Choroid plexus epithelial cell (primary cell): ENCODE data around the gene ACTL6A.
A peak's percentile ranks its signal among the peaks of the same experiment; 100 is the strongest.

ENCODE experiments used
- DNase-seq: peaks from one replicate; pipeline ENCODE4 v3.0.0-alpha.2; 2010; ENCODE audit warnings: low read depth
- H3K4me3 ChIP-seq: 2 replicates; pipeline ENCODE4 v1.5.1; 2011; ENCODE audit warnings: low read depth, mild to moderate bottlenecking, control low read depth, low read length, moderate library complexity
- CTCF ChIP-seq: conservative IDR thresholded peaks from 2 replicates; pipeline ENCODE4 v1.5.1; 2011; ENCODE audit warnings: low read depth, mild to moderate bottlenecking, control low read depth, inconsistent platforms, low read length, moderate library complexity

The ACTL6A gene

DNA sequence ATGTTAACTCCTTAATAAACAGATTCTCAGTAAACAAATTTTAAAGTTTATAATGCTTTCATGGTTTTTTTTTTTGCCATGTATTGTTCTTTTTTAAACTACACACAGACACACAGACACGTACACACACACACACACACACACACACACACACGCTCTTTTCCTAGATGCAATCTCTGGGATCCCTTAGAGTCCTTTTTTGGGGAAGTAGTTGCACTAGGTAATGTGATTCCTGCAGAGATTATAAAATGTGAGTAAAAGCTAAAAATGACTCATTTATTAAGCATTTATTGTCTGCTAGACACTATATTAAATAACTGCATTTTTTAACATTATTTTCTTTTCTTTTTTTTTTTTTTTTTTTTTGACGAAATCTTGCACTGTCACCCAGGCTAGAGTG lies 61.7 kb downstream of the ACTL6A start:
- DNase-seq, result peak; percentile 15
- TF ChIP-seq CTCF, result no peak
- no peak overlapping the region for H3K4me3 ChIP-seq

DNA sequence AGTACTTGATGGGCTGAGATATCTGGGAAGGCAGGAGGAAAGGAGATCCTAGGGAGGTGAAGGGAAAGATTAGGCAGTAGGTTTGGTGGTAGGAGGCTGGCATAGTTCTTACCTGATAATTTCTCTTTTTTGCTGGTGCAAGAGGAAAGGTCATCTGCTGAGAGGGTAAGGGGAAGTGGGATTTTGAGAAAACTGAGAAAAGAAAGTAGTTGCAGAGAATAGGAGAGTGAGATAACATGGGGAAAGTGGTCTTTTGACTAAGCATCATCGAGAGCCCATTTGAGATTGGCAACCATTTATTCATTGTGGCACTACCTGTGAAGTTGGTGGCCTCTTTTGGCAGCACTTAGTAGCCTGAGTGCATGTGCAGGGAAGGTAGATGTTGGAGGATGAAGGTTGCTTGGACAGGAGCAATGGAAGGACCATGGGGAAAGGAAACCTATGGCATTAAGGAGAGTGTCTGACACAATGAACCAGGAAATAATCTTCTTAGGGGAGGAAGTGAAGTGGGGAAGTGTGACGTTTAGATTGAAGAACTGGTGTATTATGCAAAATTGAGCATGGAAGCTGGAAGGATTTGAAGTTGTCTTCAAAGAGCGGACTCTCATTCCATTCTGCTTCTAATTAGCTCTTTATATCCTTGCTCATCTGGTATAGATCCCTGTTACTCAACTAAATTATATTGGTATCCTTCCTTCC lies 68.2 kb downstream of the ACTL6A start:
- H3K4me3 ChIP-seq, result no peak overlapping the region
- no peak for TF ChIP-seq CTCF
- no peak for DNase-seq
